Measurements from ENCODE around the gene WDR33. TPM values are rescaled to one million over a fixed set of nuclear protein-coding genes. Genes with fewer than 3 reads are reported as not detected.

Gene WDR33
- total RNA-seq, 1 donor: 35.4 TPM

DNA sequence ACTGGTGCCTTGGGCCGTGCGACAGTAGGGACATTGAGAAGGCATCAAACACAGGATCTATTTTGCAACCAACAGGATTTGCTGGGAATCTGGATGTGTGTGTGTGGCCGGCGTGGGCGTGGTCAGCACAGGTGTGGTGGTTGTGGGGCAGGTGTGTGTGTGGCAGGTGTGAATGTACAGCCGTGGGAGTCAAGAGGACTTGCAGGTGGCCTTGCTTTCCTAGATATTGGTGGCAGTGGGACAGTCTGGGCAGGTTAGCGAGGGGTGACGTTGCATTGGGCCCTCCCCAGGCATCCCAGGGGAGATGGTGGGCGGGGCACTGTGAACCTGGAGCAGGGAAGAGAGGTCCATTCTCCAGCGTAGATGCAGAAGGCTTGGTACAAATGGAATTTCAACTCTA is 132.4 kb downstream of the WDR33 start:
- no peak for DNase-seq (ENCODE audit: low read depth)
- H3K4me3 ChIP-seq (ENCODE audit: low read depth, low read length): no peak overlapping the region
- TF ChIP-seq, protein P1, sequence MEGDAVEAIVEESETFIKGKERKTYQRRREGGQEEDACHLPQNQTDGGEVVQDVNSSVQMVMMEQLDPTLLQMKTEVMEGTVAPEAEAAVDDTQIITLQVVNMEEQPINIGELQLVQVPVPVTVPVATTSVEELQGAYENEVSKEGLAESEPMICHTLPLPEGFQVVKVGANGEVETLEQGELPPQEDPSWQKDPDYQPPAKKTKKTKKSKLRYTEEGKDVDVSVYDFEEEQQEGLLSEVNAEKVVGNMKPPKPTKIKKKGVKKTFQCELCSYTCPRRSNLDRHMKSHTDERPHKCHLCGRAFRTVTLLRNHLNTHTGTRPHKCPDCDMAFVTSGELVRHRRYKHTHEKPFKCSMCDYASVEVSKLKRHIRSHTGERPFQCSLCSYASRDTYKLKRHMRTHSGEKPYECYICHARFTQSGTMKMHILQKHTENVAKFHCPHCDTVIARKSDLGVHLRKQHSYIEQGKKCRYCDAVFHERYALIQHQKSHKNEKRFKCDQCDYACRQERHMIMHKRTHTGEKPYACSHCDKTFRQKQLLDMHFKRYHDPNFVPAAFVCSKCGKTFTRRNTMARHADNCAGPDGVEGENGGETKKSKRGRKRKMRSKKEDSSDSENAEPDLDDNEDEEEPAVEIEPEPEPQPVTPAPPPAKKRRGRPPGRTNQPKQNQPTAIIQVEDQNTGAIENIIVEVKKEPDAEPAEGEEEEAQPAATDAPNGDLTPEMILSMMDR (IDR thresholded peaks at IDR 0.05; ENCODE audit: insufficient read depth, low read depth, low read length): no peak

DNA sequence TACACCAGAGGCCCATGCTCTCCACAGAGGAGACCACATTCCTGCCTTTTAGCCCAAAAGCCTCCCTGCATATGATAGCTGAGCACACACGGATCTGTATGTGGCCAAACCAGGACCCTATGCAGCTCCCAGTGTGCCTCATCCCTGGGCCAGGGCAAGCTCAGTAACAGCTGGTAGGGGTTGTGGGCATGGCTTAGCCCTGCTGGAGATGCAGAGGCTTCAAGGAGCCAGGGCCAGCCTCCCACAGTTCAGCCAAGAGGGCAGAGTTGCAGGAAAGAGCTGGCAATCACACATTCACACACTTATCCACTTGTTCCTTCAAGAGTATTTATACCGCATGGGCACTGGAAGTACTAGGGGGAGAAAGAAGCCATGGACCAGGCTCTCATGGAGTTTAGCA is 134.1 kb downstream of the WDR33 start:
- DNase-seq (ENCODE audit: low read depth): no peak
- TF ChIP-seq, protein P1 (IDR thresholded peaks at IDR 0.05; ENCODE audit: insufficient read depth, low read depth, low read length): no peak
- H3K4me3 ChIP-seq (ENCODE audit: low read depth, low read length): no peak overlapping the region

DNA sequence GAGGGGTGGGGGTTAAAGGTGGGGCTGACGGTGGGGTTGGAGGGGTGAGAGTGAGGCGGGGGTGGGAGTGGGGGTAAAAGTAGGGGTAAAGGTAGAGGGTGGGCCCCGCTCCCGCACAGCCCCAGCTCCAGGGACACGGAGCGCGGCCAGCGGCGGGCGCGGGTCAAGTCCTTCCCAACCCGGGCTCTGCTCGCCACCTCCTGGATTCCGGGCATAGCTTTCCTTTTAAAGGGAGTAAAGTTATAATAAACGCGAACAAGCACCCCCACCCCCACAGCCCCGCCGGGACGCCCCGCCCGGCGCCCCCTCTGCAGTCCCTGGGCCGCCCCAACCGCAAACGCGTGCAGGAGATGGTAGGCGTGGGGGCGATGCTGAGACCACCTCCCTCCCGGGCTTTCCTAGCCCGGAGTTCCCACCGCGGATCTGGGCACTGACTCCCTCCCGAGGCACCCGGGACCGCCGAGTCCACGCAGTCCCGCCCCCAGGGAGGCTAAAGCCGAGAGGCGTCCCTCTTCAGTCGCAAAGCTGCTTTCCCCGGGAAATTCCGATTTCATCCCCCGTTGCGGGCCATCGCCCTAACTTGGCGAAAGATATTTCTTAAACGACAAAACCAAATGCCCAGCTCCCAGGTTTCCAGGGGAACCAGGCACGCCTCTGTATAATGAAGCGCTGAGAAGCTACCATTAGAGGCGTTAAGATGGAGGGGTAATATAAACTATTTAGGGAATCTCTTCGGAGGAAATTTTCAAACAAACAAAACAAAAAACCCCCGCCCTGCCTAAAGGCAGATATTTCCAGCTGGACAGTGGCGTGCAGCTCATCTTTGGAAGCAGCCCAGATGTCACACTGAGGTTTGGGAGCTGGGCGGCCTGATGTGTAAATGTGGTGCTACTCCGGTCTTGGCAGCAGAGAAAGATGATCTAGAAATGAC is 135.4 kb downstream of the WDR33 start, which contains the start of gene LIMS2:
LIMS2 (minus strand) TSS at position 200 of the 931 bp plus-strand sequence. CDS start 506 bp downstream, outside the sequence.
- TF ChIP-seq, protein P1 (IDR thresholded peaks at IDR 0.05; ENCODE audit: insufficient read depth, low read depth, low read length): no peak
- DNase-seq (ENCODE audit: low read depth): peak; percentile 56
- H3K4me3 ChIP-seq (ENCODE audit: low read depth, low read length): peak within 1 kb of the TSS; percentile 77

GRCh38 chr2:127674241-127675209 is 136.4 kb downstream of the WDR33 start:
- peak overlapping the region; percentile 77 for H3K4me3 ChIP-seq (ENCODE audit: low read depth, low read length)
- no peak for DNase-seq (ENCODE audit: low read depth)
- TF ChIP-seq, protein P1 (IDR thresholded peaks at IDR 0.05; ENCODE audit: insufficient read depth, low read depth, low read length): no peak

DNA sequence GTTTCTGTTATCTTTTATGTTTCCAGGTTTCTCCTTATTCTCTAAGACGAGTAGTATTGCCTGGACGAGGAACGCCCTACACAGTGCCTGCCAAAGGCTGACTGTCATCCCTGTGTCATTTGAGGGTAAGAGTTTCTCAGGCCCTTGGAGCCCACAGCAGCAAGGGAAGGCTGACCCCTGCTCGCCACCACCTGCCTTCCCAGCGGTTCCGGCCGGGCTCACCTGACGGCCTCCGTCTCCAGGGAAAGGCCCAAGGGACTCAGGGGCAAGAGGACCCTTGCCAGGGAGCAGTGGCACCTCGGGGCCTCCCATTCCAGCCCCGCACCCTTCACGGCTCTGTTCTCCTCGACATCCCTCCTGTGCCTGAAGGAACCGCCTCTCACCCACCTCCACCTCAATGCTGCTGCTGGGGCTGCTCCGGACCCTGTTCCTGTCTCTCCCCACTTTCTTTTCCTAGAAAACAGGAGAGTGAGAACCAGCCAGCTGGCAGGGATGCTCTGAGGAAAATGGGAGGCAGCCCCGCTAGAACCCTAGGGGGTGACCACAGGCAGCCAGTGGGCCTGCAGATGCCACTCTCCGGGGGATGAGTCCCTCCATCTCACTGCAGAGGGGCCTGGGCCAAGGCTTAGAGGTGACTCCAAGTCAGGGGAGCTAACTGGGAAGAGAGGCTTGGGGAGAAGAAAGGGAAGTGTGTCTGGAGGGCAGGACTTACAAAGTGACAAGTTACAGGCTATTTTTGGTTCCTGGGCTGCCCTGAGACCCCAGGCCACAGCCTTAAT is 137.5 kb downstream of the WDR33 start:
- DNase-seq (ENCODE audit: low read depth): no peak
- TF ChIP-seq, protein P1 (IDR thresholded peaks at IDR 0.05; ENCODE audit: insufficient read depth, low read depth, low read length): no peak
- H3K4me3 ChIP-seq (ENCODE audit: low read depth, low read length): peak overlapping the region; percentile 77

All from fibroblast of villous mesenchyme (primary cell).